ENCODE data around the gene CCBE1.
"Not testable (repeated sequence)": the region's sequence is repeated elsewhere in the genome, so short reads cannot be mapped to it uniquely, and the experiment has no call there.

CCBE1 gene

DNA sequence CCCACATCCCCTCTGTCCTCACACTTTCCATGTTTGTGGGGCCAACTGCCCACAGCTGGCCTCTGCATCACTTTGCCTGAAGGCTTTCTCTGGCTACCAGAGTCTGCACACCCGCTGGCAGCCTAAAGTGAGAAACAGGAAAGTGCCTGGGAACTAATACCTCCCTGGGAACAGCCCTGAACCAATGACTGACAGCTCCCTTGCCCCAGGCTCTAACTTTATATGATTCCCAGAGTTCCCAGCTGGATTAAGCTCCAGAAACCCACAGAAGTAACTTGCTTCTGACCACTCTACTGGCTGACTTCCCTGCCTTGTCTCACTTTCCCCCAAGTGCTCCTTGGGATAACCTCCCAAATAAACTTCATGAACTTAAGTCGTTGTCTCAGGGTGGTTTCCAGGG is 178.5 kb downstream of the CCBE1 start:
- DNase-seq, result no peak

DNA sequence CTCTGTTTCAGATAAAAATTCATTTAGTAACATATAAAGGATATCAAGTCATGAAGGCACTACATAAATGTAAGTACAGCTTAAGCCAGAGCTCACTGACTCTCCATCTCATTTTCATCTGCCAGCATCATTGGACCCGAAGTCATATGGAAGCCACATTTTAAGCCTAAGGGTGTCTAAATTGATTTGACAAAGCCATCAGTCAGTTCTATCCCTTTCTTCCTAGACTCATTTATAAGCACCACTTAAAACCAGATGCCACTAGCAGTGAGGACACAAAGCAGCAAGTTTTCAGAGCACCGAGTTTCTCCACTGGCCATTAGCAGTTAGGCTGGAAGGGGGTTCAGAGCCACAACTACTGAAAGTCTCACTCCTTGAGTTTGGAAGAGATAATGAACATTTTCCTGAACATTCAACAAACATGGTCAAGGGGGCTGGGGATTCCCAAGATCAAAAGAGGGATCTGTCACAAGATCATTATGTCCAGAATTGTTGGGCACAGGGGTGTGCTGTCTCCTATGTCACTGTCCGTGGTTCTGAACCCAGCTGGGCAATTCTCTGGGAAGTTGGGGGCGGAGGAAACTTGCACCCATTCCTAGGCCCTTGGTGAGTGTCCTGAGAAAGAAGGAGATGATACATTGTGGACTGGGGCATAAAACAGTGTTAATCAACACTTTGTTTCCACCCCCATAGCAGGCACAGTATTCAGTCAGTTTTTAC is 179.6 kb downstream of the CCBE1 start:
- no peak for DNase-seq

DNA sequence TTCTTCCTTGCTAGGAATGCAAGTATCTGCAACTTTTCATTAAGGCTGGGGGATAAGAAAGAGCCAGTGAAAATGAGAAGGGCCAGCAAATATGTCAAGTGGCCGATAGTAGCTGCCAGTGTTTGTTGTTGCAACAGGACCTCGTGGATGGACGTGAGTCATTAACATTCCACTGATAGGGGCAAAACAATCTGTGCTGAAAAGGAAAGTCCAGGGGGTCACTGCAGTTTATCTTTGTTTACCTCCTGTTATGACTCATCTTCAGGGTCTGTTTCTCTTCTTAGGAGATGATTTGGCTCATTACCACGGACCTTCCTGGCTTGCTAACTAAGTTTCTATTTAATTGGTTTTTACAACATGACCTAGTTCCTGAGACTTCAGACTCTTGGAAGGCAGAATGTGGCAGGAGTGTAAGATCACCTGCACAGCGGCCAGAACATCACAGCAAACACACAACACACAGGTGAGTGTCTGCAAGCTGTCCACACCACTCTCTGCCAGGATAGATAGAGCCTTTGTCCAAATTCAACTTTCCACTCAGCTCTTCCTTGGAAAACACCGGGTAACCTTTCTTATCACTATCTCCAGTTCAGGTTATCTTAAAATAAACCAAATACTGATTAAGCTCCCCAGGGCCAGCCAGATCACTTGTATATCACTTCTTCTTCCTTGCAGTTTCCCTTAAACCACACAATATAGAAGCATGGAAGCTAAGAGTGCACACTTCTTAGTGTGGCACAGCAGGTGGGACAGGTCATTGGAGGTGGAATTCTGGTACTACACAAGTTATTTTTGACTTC is 180.7 kb downstream of the CCBE1 start:
- peak; percentile 0 for DNase-seq

DNA sequence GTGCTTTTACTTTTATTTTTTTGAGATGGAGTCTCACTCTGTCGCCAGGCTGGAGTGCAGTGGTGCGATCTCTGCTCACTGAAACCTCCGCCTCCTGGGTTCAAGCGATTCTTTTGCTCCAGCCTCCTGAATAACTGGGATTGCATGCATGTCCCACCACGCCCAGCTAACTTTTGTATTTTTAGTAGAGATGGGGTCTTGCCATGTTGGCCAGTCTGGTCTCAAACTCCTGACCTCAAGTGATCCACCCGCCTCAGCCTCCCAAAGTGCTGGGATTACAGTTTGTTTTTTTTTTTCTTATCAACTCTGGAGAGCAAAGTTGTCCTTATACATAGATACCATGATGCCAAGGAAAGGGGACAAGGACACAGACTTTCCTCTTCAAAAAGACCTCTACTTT is 181.3 kb downstream of the CCBE1 start:
- DNase-seq, result not testable (repeated sequence)

DNA sequence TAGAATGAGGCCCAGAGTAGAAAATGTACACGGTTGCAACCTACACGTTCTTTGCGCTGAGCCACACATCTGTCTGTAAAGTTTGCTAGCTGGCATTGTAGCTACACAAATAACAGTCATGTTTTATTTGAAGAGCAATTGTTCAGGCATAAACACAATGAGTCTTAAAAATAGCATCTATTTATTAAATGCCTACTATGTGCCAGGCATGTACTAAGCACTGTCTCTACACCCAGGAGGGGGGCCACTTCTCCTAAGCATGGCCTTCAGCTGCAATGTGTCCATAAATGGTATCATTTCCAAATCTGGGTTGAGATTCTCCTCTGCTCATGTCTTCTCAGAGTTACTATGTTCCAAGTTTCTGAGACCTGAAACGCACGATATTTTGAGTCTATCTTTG is 182.1 kb downstream of the CCBE1 start:
- no peak for DNase-seq

DNA sequence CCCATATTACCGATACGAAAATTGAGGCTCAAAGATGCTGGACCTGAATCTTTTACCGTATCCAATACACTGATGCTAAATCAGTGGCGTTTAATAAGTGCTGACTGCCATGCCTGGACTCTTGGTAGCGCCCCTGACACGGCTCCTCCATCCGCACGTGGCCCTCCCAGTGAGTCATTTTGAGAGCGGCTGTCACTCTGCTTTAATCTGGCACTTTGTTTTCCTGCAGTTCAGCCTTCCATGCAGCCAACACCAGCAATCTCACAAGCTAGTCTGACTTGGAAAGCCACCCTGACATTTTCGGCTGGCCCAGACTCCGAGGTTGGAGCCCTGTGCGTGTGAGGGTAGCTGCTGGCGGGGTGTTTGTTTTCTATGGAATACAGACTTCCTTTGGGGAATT is 183.0 kb downstream of the CCBE1 start:
- DNase-seq, result no peak

DNA sequence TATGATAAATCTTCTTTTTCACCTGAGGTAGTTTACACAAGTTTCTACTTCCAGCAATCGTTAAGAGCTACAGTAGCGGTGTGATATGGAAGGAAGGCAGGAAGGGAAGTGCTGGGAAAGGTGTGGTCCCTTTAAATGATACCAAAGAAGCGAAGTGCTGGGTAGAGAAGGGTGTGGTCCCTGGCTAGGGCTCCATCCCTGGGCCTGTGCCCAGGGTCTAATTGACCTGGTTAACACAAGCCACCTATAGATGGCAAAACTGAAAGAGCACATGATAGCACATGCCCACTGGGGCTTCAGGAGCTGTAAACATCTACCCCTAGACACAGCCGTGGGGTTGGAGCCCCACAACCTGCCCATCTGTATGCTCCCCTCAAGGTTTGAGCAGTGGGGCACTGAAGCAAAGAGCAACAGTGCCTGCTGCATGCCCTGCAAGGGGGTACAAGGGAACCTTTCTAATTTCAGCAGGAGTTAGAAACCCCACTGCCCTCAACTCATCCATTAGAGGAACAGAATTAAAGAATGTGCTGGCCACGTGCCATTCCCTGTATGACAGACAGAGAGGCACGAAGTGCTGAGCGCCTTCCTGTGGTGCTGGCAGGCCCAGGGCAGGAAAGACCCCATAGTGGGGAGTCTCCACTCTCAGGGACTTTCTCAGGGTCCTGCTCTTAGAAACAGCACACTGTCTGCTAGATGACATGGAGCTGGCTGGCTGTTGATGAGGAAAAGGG is 185.0 kb downstream of the CCBE1 start:
- no peak for DNase-seq

DNA sequence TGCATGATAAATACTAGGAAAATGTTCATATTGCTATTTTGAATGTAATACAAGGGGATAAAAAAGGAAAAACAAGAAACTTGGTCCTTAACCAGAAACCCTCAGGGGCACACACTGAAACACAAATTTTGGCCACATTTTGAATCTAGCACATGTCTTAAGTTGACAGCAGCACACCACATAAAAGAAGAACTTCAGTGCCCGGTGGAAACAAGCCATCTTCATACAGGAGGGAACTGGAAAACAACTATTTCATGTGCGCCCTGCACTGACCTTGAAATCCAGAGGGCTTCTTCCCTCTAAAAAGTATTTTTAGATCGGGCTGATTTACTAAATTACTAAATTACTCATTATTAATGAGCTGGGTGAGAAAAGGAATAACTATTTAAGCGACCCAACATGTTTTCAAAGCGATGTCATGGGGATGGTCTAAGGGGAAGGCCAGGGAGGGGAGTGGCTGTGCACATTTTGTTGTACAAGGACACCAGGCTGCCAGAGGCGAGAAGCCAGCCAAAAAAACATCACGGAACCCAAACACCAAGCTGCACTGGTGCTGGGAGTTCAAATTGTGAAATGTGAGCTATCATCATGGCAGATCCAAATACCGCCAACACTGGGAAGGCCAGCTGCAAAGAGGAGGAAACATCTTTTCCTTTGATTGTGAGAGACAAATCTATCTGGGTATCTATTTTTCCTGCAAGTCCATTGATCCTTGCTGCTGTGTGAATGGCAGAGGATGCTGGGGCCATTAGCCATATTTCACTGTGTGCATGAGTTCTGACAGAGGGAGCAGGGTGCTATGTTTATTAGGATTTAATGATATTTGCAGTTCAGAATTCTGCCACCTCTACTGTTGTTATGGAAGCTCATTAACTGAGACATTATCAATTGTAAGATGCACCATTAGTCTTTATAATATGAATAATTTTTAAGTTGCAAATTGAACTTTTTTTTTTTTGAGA is 187.5 kb downstream of the CCBE1 start:
- no peak for DNase-seq

DNA sequence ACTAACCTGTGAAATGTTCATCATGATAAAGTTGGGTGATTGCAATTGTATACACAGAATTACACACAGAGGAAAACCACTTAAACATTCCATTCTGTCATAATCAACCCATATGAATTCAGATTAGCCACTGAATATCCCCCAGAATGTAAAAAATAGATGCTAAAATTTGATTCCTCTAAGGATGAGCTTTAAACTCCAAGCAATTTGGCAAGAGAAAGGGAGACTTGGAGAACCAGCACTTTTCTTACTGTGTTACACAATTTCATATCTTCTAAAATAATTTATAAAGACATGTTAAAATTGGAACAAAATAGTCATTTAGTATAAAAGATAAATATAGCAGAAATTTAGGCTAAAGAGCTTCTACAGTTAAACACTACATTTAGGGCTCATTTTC is 191.9 kb downstream of the CCBE1 start:
- DNase-seq, result no peak

DNA sequence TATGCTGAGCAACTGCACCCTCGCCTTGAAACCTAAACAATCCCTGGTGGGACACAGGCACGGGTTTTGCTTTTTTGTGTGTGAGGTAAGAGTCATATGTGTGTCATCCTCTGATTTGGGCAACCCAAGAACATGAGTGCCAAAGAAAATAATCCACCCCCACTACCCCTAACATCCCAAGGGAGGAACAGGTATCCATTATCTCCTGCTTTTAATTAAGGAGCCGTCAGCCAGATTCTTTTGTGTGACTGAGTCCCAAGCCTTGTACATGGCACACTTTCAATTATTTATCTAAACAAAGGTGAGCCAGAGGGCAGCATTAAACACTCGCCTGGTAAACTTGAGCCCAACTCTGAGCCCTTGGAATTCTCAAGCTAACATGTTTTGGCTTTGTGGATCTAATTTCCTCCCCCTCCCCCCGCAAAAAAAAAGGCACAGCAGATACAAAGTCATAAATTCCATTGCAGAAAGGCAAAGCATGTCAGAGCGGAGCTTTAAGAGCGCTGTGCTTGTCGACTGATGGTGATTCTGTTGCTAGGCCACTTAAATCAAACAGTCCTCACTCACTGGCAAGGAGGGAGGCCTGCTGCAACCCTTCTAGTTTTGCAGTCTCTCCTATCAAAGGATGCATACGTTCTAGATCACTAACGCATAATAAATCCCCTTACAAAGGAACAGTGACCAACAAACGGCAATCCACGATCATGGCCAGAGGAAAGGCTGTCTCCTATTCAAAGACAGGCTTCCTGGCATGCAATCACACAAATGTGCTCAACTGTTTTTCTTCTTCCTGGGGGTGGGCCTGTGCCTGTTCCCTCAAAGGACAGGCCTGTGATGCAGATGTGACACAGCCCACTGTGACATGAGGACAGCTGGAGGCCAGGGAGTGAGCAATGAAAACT is 194.7 kb downstream of the CCBE1 start:
- DNase-seq, result no peak

DNA sequence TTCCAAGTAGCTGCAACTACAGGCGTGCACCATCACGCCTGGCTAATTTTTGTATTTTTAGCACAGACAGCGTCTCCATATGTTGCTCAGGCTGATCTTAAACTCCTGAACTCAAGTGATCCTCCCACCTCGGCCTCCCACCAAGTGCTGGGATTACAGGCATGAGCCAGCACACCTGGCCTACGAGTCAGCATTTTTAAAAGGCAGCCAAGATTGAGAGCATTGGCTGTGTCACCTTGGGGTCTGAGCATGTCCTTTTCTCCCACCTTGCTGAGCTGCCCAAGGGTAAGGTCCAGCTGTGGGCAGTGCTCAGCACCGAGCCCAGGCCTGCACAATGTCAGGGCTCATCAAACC is 195.3 kb downstream of the CCBE1 start:
- DNase-seq, result no peak

DNA sequence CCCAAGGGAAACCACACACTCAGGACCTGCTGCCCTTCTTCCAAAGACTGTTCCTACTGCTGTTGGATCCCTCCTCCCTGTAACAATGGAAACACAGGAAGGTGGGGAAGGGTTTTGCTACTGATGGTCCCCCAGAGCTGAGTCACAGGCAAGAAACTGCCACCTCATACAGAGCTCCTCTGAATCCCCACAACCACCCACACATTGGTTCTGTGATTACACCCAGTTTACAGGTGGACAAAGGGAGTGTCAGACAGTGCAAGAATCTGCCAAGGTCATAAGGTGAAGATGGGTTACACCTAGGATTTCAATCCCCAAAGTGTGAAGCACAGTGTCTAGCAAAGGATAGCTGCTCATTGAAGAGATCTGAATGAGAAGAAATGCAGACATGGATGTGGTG is 196.5 kb downstream of the CCBE1 start:
- no peak for DNase-seq

DNA sequence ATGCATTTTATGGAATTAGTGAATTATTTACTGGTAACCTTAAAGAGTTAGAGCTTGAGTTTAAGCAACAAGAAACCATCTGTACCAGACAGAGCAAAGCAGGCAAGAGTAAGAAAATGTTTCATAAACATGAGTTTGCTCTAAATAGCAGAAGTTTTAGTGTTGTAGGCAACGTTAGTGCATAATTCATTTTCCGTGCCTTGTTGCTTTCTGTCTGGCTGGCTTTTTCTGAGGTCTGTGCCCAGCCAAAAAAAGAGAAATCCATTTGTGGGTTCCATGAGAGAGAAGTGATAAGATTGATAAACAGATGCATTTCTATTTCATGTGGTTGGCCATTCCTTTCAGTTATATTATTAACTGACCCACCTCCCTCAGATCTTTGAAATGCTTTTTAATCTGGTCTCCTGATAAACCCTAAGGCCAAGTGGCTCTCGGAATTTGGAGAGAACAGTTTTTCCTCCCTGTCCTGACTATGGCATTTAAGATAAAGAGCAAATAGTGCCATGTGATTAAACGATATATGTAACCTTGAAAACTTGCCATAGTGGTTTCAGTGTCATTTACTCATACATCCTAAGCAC is 198.6 kb downstream of the CCBE1 start:
- no peak for DNase-seq

DNA sequence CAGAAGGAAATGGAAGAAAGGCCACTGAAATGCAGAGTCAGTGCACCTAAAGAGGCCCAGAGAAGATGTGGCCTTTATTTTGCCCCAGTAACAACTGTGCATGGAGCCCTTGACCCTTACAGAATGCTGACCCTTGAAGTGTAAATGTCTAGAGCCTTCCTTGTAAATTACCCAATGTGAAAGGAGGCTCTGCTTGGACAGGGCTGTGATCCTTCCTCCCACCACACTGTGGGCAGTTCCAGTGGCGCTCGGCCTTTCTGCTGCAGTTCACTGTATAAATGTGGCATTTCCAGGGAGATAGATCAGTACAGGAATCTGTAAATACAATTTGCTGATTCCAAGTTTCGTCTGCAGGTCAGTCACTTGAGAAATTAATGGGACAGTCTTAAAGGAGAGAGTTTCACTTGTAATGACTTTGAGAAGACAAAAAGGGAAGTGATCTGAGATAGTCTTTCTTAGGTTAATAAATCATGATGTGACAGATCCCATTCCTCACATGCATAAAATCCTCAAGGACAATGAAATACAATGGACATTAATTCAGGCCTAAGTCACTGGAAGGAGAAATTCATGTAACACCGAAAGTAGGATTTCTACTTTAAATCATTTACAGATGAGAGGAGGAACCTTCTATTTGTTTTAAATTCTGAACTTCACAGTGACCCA is 204.3 kb downstream of the CCBE1 start:
- DNase-seq, result no peak

DNA sequence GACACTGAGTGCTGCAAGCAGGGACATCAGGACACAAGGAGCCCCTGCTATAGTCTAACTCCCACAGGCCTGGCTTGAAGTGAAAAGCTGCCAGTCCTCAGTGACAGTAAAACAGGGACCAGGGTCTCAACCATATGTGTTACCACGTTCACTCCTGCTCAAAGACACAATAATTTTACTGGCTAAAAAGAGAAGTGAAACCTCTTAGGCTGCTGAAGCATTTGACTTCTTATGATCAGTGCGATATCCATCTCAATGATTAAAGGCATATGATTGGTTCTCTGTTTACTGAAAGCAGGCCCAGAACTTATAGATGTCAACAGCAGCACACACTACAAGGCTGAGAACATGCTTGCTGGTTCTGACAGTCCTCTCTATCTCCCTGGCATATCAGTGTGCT is 208.3 kb downstream of the CCBE1 start:
- DNase-seq, result no peak

DNA sequence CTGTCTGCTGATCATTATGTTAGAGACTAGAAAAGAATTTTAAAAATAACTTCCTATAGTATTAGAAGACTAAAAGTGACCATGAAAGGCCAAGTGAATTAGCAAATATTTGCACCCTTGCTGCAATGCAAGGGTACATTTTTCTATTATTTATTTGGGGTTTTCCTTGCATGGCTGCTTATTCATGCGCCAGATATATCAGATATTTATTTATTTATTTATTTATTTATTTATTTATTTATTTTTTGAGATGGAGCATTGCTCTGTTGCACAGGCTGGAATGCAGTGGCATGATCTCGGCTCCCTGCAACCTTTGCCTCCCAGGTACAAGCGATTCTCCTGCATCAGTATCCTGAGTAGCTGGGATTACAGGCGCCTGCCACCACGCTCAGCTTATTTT is 211.8 kb downstream of the CCBE1 start:
- DNase-seq, result no peak

DNA sequence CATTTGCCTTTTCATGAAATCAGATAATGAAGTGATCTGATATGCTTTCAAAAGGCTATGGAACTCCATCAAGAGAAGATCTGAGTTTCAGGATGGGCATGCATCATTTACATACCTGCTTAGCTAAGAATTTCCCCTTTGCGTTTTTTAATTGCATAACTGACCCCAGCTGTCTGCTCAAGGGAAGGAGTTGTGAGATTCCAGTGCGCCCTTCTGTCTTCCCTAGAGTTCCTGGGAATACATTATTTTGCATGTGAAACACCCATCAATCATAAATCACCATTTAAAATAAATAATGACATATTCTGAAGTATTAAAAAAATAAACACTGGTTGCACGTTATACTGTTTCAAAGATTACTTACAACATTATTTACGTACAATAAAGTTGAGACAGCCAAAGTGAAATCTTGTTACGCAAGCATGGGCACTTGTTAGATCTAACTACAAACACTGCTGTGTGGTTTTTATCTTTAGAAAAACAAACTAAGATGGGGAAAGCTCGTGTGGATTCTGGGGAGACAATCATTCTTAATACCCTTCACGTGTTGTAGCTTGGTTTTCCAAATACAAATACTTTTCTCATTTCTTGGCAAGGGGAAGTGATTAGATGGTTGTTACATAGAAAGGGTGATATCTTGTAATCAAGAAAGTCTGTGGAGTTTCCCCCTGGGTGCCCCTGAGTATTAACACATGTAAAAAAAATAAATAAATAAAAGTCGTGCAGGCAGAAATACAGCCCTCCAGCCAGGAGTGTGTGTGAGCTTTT is 212.5 kb downstream of the CCBE1 start:
- DNase-seq, result no peak

DNA sequence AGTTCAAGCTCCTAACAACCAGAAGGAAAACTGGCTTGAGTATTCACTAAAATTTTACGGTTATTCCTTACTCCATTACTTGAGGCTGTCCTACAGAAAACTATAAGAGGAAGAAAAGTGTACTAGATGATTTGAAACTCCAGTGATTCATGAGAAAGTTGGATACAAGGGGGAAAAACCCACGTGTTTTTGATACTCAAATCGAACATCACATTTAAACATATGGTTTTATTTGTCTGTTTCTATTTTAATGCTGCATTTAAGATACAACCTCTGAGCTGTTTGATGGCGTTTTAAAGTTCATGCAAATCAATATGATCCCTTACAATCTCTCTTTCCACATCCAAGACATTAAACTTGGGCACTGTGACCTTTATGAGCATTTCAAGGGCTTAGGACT is 213.1 kb downstream of the CCBE1 start:
- no peak for DNase-seq

DNA sequence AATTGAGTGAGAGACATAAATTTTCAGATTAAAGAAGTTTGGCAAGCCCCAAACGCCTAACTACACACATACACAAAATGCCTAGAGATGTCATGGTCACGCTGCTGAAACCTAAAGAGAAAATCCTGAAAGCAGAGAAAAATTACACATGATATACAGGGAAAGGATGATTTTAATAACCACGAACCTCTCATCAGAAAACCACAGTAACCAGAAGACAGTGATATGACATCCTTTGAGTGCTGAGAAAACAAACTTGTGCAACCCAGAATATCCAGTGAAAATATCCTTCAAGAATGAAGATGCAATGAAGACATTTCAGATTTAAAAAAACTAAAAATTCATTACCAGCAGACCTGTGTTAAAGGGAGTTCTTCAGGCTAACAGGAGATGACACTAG is 215.8 kb downstream of the CCBE1 start:
- no peak for DNase-seq

DNA sequence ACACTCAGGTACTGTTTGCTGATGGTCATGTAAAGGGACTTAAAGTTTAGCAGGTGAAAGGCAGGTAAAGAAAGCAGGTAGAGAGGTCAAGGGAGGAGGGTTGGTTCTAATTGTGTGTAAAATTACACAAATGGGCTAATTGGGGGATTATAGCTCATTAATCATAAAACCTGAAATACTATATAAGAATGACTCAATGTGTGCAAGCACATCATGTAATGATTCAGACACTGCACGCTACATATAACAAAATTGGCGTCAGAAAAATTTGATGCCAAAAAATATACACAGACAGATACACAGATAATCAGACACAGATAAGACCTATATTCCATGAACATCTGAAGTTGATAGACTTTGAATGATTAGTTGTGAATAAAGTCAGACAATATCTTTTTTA is 217.4 kb downstream of the CCBE1 start:
- no peak for DNase-seq
